GM21717 (cell line): ENCODE results near the gene CADPS.

ENCODE experiments used
- ATAC-seq: cut with Tn5 transposase; IDR thresholded peaks from one replicate; pipeline ENCODE4 v1.9.1; 2021; ENCODE audit warnings: mild to moderate bottlenecking, moderate library complexity; ENCODE audit not compliant: unreplicated experiment

The CADPS gene

DNA sequence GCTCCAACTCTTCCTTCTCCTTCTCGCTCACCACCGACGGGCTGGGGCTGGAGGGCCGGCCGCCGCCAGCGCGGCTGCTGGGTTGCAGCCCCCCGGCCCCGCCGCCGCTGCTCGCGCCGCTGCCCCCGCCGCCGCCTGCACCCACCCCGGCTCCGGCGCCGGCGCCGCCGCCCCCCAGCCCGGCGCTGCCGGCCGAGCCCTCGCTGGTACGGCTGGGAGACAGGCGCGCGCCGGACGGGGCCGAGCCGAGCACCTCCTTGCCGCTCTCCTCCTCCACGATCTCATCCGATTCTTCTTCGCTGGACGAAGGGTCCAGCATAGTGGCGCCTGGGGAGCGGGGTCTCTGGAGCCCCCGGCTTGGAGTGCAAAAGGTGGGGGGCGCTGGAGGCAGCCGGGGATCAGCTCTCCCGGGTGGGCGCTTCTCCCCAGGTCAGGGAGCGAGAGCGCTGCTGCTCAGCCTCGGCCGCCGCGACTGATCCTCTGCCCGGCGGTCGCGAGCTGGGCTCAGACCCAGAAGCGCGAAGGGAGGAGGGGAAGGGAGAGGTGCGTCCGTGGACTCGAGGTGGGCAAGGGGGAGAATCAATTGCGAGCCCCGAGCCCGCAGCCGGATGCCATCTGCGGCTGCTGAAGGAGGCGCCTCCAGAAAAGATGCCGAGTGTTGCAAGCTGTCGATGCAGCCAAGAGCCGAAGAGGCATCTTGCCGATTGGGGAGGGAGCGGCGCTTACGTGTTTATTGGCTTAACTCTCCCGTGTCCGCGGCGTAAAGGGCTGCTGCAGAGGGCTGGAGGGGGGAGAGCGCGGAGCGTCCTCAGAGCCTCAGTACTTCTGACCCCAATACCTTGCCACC is at the start of gene CADPS:
CADPS (minus strand) TSS at position 706 of the 847 bp plus-strand sequence; CDS start at position 319, 387 bp downstream.
- no peak for ATAC-seq

DNA sequence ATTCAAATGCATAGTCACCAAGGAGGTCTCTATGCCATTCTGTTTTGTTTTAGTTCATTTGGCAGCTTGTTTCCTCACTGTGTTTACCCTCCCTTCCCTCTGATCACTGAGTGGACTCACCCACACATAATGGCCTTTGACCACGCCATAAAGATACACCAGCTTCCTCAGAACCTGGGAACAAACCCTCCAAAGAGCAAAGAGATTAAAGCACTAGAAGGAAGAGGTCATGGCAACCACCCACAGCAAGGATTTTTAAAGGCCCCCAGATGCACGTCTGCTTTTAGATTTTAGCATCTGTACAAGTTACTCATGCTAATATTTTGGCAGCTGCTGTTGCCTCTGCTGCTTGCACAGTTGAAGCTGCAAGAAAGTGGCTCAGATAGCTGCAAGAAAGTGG is 47.9 kb upstream of the CADPS start:
- ATAC-seq, result no peak

DNA sequence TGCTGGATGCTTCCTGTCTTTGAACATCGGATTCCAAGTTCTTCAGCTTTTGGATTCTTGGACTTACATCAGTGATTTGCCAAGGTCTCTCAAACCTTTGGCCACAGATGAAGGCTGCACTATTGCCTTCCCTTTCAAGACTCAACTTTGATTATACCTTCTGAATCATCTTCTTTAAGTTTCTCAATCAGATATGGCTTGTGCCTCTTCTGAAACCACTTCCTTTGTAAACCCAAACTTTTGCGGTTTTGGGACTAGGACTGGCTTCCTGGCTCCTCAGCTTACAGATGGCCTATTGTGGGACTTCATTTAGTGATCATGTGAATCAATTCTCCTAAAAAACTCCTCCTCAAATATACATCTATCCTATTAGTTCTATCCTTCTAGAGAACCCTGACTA is 47.1 kb upstream of the CADPS start:
- ATAC-seq, result no peak

DNA sequence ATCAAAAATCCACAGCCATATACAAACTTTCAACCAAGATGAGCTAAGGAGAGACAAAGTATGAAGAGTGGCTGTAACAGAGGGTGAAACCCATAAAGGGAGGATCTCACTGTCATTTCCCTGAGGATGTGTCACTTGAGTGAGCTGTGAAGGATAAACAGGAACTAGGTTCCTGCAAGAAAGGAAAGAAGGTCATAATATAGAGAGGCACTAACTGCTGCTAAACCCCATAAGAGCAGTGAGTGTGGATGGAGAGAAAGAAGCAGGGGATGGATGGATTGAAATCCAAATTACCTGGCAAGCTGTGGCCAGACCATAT is 45.2 kb upstream of the CADPS start:
- ATAC-seq, result no peak

DNA sequence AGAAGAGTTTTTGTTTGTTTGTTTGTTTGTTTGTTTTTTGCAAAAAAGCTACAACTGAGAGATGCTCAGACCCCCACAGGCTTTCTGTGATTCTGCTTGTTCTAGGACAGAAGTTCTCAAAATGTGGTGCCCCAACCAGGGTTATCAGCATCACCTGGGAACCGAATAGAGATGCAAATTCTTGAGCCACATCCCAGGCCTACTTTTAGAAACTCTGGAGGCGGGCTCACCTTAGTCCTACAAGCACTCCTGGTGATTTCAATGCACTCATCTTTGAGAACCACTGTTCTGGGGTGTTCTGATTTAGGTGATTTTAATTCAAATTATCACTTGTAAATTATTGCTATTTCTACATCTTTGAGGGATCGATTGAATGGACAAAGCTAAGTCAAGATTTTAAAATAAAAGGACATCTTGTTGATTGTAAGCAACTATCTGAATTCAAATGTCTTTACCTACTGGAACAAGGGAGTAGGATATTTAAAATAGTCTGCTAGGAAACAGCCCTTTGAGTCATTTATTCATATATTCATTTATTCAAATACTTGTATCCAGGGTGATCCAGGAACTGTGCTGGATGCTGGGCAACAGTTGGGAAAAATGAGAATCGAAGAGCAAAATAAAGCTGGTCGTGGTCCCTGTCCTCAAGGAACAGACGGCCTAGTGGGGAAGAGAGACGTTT is 44.7 kb upstream of the CADPS start:
- no peak for ATAC-seq

DNA sequence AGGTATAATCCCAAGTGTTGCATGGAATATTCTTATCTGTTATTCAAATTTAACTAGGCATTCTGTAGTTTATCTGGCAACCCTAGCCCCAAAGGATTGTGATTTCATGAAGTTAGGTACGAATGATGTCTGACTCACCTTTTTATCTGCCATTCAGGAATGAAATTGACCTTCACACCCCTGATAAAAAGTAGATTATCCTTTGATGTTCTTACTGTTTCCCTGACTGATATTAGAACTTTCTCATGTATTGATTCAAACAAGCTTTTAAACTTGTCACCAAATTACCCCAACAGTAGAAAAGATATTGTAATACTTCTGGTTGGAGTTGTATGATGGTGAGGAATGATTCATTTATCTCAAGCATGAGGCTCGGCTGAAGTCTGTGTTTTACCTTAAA is 43.6 kb upstream of the CADPS start:
- no peak for ATAC-seq

DNA sequence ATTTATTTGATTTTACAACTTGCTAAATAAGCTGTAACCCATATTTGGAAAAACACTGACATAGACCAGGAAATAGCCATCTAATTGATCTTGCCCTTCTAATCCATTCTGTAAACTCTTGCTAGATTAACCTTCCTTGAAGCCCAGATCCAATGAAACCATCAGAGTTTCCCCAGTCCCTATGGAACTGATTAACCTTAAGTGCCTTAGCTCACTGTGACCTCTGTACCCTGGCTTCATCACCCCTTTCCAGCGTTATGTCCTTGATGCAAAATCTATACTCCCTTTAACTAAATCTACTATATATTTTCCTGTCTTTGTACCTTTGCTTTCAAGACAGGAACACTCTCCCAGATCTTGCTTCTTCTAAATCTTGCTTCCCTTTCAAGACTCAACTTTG is 42.9 kb upstream of the CADPS start:
- ATAC-seq, result no peak

DNA sequence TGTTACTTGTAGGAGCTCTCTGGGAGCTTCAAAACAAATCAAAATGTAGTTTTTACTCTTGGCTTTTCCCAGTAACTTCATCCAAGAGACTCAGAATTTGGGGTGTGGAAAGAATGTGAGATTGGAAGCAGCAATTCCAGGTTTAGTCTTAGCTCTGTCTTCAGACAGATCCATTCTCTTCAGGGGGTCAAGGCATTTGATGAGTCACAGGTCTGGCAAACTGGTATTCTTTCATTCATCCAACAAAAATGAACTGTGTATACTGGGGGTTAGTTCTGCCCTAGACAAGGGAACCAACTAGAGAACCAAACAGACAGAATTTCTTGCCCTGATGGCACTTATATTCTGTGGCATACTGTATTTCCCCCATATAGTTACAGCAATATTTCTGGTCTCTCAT is 36.3 kb upstream of the CADPS start:
- ATAC-seq, result no peak

DNA sequence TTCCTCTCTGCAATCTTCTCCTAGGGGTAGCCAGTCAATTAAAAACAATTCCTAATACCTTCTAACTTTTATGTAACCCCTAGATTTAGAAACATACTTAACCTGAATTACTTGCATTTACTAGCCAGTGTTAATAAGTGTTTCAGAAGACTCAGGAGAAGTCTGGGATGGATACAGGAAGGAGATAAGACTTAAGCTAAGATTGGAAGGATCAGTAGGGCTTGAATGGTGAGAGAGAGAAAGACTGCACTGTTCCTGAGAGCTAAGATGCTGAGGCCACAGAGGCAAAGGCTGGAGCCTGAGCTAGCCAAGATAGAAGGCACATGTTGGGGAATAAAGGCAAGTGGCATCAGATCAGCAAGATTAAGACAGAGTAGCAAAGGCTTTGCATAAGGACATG is 30.1 kb upstream of the CADPS start:
- ATAC-seq, result no peak

DNA sequence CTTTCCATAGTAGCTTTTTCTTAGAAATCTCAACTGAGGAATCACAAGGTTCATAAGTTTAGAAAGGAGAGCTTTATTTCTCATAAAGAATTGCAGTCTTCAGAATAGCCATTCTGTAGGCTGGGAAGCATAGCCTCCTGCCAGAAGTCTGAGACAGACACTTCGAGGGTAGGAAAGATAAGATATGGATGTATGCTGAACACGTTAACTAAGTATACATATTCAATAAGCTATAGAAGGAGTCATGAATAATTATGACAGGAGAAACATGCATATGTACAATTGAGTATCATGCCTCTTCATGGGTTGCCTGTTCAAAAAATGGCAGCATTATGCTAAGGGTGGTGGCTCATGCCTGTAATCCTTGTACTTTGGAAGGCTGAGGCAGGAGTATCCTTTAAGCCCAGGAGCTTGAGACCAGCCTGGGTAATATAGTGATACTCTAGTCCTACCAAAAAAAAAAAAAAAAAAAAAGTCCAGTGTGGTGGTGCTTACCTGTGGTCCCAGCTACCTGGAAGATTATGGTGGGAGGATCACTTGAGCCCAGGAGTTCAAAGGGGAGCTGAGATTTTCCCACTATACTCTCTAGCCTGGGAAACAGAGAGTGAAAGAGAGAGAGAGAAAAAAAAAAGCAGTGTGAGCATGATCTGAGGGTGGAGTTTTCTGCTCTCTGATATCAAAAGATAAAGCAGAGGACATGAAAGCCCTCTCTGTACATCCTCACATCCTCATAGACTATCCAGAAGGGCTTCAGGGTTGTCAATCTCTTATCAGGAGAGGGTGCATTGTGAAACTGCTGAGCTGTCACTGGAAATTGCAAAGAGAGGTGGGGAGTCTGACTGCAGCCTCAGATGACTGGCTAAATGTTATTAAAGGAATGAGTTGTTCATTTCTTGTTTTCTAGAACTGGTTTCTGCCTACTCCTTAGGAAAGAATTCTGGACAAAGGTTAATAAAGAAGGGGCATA is 23.6 kb upstream of the CADPS start:
- ATAC-seq, result no peak

DNA sequence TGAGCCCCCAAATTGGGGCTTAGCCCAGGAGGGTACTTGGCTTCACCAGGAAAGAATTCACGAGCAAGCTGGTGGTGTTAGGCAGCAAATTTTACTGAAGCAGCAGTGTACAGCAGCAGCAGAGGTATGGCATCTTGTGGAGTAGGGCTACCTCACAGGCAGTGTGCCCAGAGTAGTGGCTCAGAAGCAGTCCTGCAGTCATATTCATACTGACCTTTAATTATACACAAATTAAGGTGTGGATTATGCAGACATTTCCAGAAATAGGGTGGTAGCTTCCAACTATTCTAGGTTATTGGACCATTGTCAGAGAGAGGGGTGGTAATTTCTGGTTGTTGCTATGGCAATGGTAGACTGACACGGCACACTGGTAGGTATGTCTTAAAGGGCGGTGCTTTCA is 20.7 kb upstream of the CADPS start:
- no peak for ATAC-seq

DNA sequence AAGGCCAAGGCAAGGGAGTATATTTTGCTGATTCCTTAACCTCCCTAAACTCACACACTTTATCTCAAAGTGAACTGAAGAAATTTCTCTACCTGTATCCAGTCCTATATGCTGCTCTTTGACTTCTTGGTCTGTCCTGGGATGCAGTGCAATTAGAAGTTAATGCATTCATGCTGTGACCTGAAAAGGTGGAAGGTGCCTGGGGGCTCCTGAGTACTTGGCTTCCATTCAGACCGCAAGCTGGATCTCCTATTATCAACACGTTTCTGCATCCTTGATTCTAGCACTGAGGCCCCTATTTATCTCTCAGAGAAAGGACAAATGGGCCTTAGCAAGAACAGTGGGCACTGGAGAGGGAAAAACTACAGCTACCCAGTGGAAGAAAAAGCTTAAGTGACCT is 17.7 kb upstream of the CADPS start:
- ATAC-seq, result no peak

DNA sequence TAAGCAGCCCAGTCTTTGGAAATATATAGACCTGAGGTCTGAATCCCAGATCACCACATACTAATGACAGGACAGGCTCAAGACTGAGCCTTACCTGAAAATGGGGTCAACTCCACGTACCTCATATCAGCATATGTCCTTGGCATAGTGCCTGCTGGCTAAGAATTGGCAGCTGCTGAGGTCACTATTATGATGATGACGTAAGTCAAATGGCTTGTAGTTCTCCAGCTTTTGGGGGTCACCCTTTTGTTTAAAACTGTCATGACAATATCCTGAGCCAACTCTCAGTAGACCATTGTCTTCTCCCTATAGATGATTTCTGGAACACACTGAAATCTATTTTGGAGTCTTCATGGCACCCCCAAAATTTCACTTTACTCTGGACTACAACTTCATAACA is 16.8 kb upstream of the CADPS start:
- ATAC-seq, result no peak

DNA sequence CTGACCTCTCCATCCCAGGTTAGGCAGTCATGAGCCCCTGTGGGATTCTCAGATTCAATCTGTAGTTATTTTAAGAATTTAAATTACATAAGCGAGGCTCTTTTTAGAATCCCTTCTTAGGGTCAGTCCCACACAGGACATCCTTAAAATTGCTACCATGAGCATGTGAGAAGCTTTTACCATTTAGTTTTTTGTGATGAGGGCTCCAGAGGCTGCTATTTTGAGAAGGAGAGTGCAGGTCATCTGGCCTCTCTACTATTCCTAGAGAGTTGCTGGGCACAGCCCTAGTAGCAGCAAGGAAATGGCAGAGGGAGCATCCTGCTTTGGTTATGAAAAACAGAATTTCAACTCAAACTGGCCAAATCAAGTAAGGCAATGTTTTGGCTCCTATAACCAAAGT is 13.6 kb upstream of the CADPS start:
- ATAC-seq, result no peak

DNA sequence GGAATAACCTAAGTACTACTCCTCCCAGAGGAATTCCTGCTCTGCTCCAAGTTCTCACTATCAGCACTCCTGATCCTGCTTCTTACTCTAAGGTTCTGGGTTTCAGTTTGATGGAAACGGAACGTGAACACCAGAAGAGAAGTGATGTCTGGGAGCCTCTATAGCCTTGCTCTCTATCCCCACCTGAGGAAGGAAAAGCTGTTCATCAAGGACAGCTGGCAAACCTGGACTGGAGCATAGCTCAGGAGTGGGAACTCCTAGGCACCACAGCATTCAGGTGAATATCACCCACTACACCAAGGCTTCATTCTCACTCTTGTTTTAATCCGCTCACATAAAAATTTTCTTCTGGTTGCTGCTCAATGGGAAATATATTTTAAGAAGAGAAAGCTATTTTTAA is 13.0 kb upstream of the CADPS start:
- ATAC-seq, result no peak

DNA sequence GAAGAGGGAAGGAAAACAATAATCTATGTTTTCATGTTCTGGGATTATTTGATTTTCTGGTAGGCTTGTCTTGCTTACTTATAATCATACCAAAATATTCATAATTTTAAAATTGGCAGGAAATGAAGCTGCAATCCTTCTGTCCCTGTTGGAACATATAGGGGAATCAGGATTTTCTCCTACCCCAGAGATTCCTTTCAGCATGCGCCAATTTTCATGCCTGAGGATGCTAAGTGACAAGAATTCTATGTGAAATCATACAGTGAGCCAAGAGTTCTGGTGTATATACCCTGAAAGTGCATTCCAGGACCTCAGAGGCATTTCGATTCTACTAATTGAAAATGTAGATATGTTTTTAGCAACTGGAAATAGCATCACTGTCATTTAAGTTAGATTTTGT is 9.9 kb upstream of the CADPS start:
- no peak for ATAC-seq

DNA sequence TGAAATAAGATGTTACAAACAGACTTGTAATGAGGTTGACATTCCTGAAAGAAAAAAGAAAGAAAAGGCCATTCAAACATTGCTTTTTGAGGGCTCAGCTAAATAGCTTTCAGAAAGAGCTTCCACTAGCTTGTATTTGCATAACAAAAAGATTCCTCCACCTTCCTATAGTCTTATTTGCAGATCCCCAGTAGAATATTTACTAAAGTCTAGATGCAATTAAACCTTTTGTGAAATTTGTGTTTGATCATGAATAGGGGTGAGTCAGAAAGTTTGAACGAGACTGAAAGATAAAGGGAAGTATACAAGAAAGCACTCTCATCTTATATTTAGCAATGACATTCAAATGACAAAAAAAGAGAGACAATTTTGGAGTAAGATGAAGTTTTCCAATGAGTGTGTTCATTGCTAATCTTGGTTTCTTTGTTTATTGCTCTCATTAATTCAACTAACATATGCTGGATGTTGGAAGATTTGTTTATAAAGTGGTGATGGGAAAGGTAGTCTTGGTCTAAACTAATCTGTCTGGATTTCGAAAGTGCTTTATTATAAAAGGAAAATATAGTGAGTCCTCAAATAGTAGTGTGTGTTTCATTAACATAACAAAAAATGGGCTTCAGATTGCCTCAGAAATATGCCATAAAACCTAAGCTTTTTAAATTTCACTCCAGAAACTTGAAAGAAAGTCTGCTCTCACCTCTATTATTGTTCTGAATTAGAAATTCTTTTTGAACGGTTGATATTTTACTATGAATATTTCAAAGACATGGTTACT is 9.1 kb upstream of the CADPS start:
- ATAC-seq, result no peak

DNA sequence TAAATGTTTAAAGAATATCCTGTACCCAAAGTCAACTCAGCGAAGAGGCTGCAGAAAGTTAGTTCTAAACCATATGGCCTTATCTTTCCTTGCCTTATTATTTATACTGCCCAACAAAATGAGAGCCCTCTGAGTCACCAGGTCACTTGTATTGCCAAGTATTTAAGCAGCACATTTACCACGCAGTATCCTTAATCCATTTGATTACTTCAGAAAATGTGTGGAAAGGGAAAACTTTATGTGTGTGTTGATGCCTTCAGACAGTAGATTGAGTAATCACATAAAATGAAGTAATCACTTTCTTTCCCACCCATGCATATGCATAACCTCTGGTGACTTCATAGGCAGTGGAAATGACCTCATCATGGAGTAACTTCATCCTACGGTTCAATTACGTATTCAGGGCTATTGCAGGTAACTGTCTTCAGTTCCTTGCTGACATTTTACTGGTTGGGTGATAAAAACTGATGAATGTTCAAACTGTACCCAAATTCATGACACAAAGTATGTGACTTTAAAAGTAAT is 7.5 kb upstream of the CADPS start:
- no peak for ATAC-seq

DNA sequence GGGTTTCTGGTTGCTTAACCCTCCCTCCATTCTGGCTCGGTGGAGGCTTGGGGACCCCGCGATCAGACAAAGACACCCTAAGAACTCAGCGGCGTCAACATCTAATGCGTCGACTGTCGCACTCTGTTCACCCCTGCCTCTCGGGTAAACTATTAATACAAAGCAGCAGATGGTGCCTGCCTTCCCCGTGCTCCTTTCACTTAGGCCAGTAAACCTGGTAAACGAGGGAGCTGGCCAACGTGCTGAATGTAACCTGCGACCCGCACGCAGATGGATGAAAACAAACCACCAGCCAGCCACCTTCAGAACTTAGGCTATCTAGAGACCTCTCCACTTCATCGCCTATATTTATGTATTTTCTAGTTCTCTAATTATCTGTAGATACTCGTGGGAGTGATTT is 848 bp upstream of the CADPS start:
- no peak for ATAC-seq

DNA sequence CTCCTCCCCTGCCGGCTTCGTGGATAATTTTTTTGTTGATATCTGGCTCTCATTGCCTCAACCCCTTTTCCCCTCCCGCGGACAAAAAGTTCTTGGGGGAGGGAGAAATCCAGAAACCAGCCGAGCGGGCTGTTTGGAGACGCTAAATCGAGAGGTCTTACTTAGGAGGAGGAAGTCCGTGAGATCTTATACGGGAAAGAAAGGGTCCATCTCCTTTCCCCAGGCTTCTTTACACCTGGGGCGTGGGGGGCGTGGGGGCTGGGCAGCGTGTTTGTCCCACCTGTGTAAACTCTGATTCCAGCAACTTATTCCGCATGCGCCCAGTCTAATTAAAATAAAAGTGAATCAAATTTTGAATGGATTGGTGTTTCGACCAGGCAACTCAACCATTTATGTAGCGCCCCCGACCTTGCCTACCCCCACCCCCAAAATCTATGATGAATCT is 364 bp upstream of the CADPS start:
- ATAC-seq, result no peak
